HUES6 (cell line): Measurements from ENCODE around the gene PPP4R3A.
"Not testable (repeated sequence)": the region's sequence is repeated elsewhere in the genome, so short reads cannot be mapped to it uniquely, and the experiment has no call there.

ENCODE experiments used
- H3K27ac ChIP-seq: 2 replicates; pipeline ENCODE4 v1.7.0; 2013; ENCODE audit warnings: low read depth, mild to moderate bottlenecking, low read length, inconsistent platforms
- H3K27me3 ChIP-seq: 2 replicates; pipeline ENCODE4 v1.6.1; 2013; ENCODE audit warnings: low read length; ENCODE audit not compliant: control insufficient read depth, insufficient read depth
- H3K36me3 ChIP-seq: 2 replicates; pipeline ENCODE4 v1.6.1; 2013; ENCODE audit warnings: low read length; ENCODE audit not compliant: control insufficient read depth, insufficient read depth
- H3K4me1 ChIP-seq: 2 replicates; pipeline ENCODE4 v1.6.1; 2013; ENCODE audit warnings: low read length; ENCODE audit not compliant: control insufficient read depth, insufficient read depth
- H3K4me3 ChIP-seq: 2 replicates; pipeline ENCODE4 v1.5.1; 2013; ENCODE audit warnings: low read depth, low read length
- H3K9ac ChIP-seq: one replicate; pipeline ENCODE4 v1.6.1; 2013; ENCODE audit warnings: mild to moderate bottlenecking, low read length
- H3K9me3 ChIP-seq: 2 replicates; pipeline ENCODE4 v1.6.1; 2013; ENCODE audit warnings: low read depth, low read length; ENCODE audit not compliant: control insufficient read depth, insufficient read depth

Gene PPP4R3A

GRCh38 chr14:91510171-91511042, at the start of gene PPP4R3A:
Gene PPP4R3A, minus strand, starts transcription at chr14:91510310. Its CDS starts 663 bp downstream, at chr14:91509647.
- Histone ChIP-seq H3K9ac (peak within 1 kb of the TSS; percentile 99), H3K9me3 (no peaks in the 10 kb centered on the region), H3K4me1 (no peaks in the 10 kb centered on the region), H3K4me3 (peak within 1 kb of the TSS; percentile 86), H3K27me3 (no peaks in the 10 kb centered on the region), H3K27ac (peak within 1 kb of the TSS; percentile 100), H3K36me3 (peaks cover 18% of the 10 kb centered on the region)

GRCh38 chr14:91555531-91555930, 45.4 kb upstream of the PPP4R3A start:
- H3K9ac ChIP-seq, result no peak overlapping the region
- no peaks in the 10 kb centered on the region; the same call in none of the 2 replicates for H3K9me3 ChIP-seq
- no peaks in the 10 kb centered on the region for H3K36me3 ChIP-seq
- no peak overlapping the region for H3K27ac ChIP-seq
- no peaks in the 10 kb centered on the region for H3K27me3 ChIP-seq
- no peaks in the 10 kb centered on the region; the same call in 1 of the 2 replicates for H3K4me1 ChIP-seq
- H3K4me3 ChIP-seq, result no peak overlapping the region

GRCh38 chr14:91554535-91555332, 44.6 kb upstream of the PPP4R3A start:
- no peaks in the 10 kb centered on the region; the same call in 1 of the 2 replicates for H3K4me1 ChIP-seq
- no peak overlapping the region for H3K9ac ChIP-seq
- H3K36me3 ChIP-seq, result no peaks in the 10 kb centered on the region
- no peaks in the 10 kb centered on the region; the same call in none of the 2 replicates for H3K9me3 ChIP-seq
- no peak overlapping the region for H3K27ac ChIP-seq
- no peak overlapping the region for H3K4me3 ChIP-seq
- no peaks in the 10 kb centered on the region for H3K27me3 ChIP-seq

GRCh38 chr14:91548108-91548507, 38.0 kb upstream of the PPP4R3A start:
- Histone ChIP-seq H3K36me3 (no peaks in the 10 kb centered on the region), H3K27ac (no peak overlapping the region), H3K9me3 (no peaks in the 10 kb centered on the region), H3K4me1 (no peaks in the 10 kb centered on the region), H3K4me3 (no peak overlapping the region), H3K9ac (no peak overlapping the region), H3K27me3 (no peaks in the 10 kb centered on the region)

- H3K9me3 ChIP-seq, result no peaks in the 10 kb centered on the region
- H3K27me3 ChIP-seq, result no peaks in the 10 kb centered on the region
- no peak overlapping the region for H3K9ac ChIP-seq
- H3K4me3 ChIP-seq, result no peak overlapping the region
- no peaks in the 10 kb centered on the region for H3K36me3 ChIP-seq
- H3K4me1 ChIP-seq, result no peaks in the 10 kb centered on the region
- no peak overlapping the region for H3K27ac ChIP-seq
Measured at GRCh38 chr14:91545946-91546716, 36.0 kb upstream of the PPP4R3A start.

- H3K9me3 ChIP-seq, result no peaks in the 10 kb centered on the region
- no peak overlapping the region for H3K9ac ChIP-seq
- H3K36me3 ChIP-seq, result no peaks in the 10 kb centered on the region
- H3K27me3 ChIP-seq, result no peaks in the 10 kb centered on the region
- H3K4me1 ChIP-seq, result no peaks in the 10 kb centered on the region
- H3K27ac ChIP-seq, result no peak overlapping the region
- H3K4me3 ChIP-seq, result no peak overlapping the region
Measured at GRCh38 chr14:91545204-91545603, 35.1 kb upstream of the PPP4R3A start.

GRCh38 chr14:91536327-91536726, 26.2 kb upstream of the PPP4R3A start:
- Histone ChIP-seq H3K36me3 (no peaks in the 10 kb centered on the region), H3K9me3 (peaks cover 18% of the 10 kb centered on the region), H3K4me3 (no peak overlapping the region), H3K9ac (no peak overlapping the region), H3K4me1 (no peaks in the 10 kb centered on the region), H3K27ac (no peak overlapping the region), H3K27me3 (no peaks in the 10 kb centered on the region)

GRCh38 chr14:91534059-91534458, 23.9 kb upstream of the PPP4R3A start:
- not testable (repeated sequence) for H3K9me3 ChIP-seq, H3K36me3 ChIP-seq, H3K27ac ChIP-seq, H3K4me3 ChIP-seq, H3K4me1 ChIP-seq, H3K27me3 ChIP-seq, H3K9ac ChIP-seq

- Histone ChIP-seq H3K9me3 (peaks cover 4% of the 10 kb centered on the region; the same call in 1 of the 2 replicates), H3K27ac (no peak overlapping the region), H3K4me1 (no peaks in the 10 kb centered on the region), H3K36me3 (no peaks in the 10 kb centered on the region), H3K4me3 (no peak overlapping the region), H3K9ac (no peak overlapping the region), H3K27me3 (no peaks in the 10 kb centered on the region)
Measured at GRCh38 chr14:91533623-91534022, 23.5 kb upstream of the PPP4R3A start.

GRCh38 chr14:91523972-91524371, 13.9 kb upstream of the PPP4R3A start:
- Histone ChIP-seq H3K4me3 (no peak overlapping the region), H3K27ac (no peak overlapping the region), H3K4me1 (no peaks in the 10 kb centered on the region), H3K27me3 (peaks cover 3% of the 10 kb centered on the region; the same call in 1 of the 2 replicates), H3K36me3 (no peaks in the 10 kb centered on the region), H3K9me3 (no peaks in the 10 kb centered on the region), H3K9ac (no peak overlapping the region)
